PC-9 (cell line): ENCODE data around the gene DRAM2. TPM values are rescaled to one million over a fixed set of nuclear protein-coding genes. Genes with fewer than 3 reads are reported as not detected.

Experiments
- BruUV-seq: library from RNA; stranded (reverse); fragments of 400-500 nt; replicated peaks from 2 replicates; lab custom pipeline; 2021; lab: Mats Ljungman, UMichigan
- CTCF ChIA-PET: fragments of 300-600 bp; sonication (Branson Sonifier 250); formaldehyde crosslinking; loops from one replicate; lab custom pipeline; 2022; ENCODE audit warnings: antibody characterized with exemption; lab: Charles Lee
- POLR2A ChIA-PET: fragments of 300-600 bp; sonication (Branson Sonifier 250); formaldehyde crosslinking; loops from one replicate; lab custom pipeline; 2022; ENCODE audit warnings: antibody characterized with exemption; ENCODE audit not compliant: unreplicated experiment; lab: Charles Lee
- DNase-seq, 2 experiments: peaks; one replicate each; pipeline versions ENCODE4 v3.0.0 to v3.0.0-alpha.2; 2015 to 2022; ENCODE audit warnings: mixed read lengths in 1 of 2
- H2AFZ ChIP-seq: fragments of 200-600 bp; sonication (generic); 2 replicates; pipeline ENCODE4 v1.8.1; 2017; ENCODE audit warnings: antibody characterized with exemption
- H3F3A ChIP-seq: fragments of 200-600 bp; sonication (generic); 2 replicates; pipeline ENCODE4 v1.8.1; 2017; ENCODE audit warnings: antibody characterized with exemption, mild to moderate bottlenecking, low read depth; ENCODE audit not compliant: insufficient read depth
- H3K27ac ChIP-seq: fragments of 200-600 bp; sonication (generic); 2 replicates; pipeline ENCODE4 v1.6.1; 2016; ENCODE audit warnings: mixed run types
- H3K27me3 ChIP-seq: fragments of 200-600 bp; sonication (generic); 2 replicates; pipeline ENCODE4 v1.6.1; 2016; ENCODE audit warnings: low read depth, mixed run types; ENCODE audit not compliant: insufficient read depth
- H3K36me3 ChIP-seq: fragments of 200-600 bp; sonication (generic); 2 replicates; pipeline ENCODE4 v1.6.1; 2016; ENCODE audit warnings: low read depth, mixed run types
- H3K4me1 ChIP-seq: fragments of 200-600 bp; sonication (generic); replicated peaks from 2 replicates; pipeline ENCODE4 v1.6.1; 2016; ENCODE audit warnings: mixed run types; ENCODE audit not compliant: insufficient read depth
- H3K4me2 ChIP-seq: fragments of 200-600 bp; sonication (generic); 2 replicates; pipeline ENCODE4 v1.6.1; 2017; ENCODE audit warnings: mixed run types
- H3K4me3 ChIP-seq: fragments of 200-600 bp; sonication (generic); 2 replicates; pipeline ENCODE4 v1.6.1; 2016; ENCODE audit warnings: mixed run types
- H3K79me2 ChIP-seq: fragments of 200-600 bp; sonication (generic); 2 replicates; pipeline ENCODE4 v1.6.1; 2017; ENCODE audit warnings: low read depth, mixed run types
- H3K9me2 ChIP-seq: fragments of 200-600 bp; sonication (generic); 2 replicates; pipeline ENCODE4 v1.8.1; 2017; ENCODE audit warnings: mild to moderate bottlenecking; ENCODE audit not compliant: insufficient read depth
- H3K9me3 ChIP-seq: fragments of 200-600 bp; sonication (generic); 2 replicates; pipeline ENCODE4 v1.8.1; 2016; ENCODE audit warnings: low read depth; ENCODE audit not compliant: insufficient read depth
- H4K20me1 ChIP-seq: fragments of 200-600 bp; sonication (generic); 2 replicates; pipeline ENCODE4 v1.8.1; 2017; ENCODE audit not compliant: insufficient read depth
- CTCF ChIP-seq: fragments of 200-600 bp; sonication (generic); conservative IDR thresholded peaks from 2 replicates; pipeline ENCODE4 v1.6.1; 2017; ENCODE audit warnings: mixed run types, antibody characterized with exemption, mild to moderate bottlenecking, moderate library complexity
- EZH2 ChIP-seq: fragments of 200-600 bp; sonication (generic); IDR thresholded peaks from 2 replicates; pipeline ENCODE4 v1.8.0; 2017; ENCODE audit warnings: antibody characterized with exemption, low read depth
- intact Hi-C: fragments of 100-400 bp; cut with micrococcal nuclease; formaldehyde crosslinking; loops from one replicate; pipeline ENCODE4 v1.10.0; 2022; ENCODE audit not compliant: unreplicated experiment
- total RNA-seq: library from RNA; stranded (reverse); gene quantifications from 2 replicates; pipeline ENCODE4 v1.2.3, GENCODE V29; 2021

DRAM2 gene
- total RNA-seq, 1 experiment from 2014 or later = 37.9 TPM

- ChIA-PET CTCF (no interaction called here), POLR2A (no interaction called here)
- Histone ChIP-seq H3K27me3 (no peaks in the 10 kb centered on the region), H3K4me1 (no peaks in the 10 kb centered on the region), H3K4me3 (no peak overlapping the region), H4K20me1 (peaks cover 5% of the 10 kb centered on the region; the same call in 1 of the 2 replicates), H3K9me3 (no peaks in the 10 kb centered on the region), H3K4me2 (no peak overlapping the region), H3K36me3 (peaks cover 37% of the 10 kb centered on the region), H3K79me2 (peaks cover 6% of the 10 kb centered on the region; the same call in 1 of the 2 replicates), H2AFZ (no peak overlapping the region), H3F3A (no peaks in the 10 kb centered on the region; the same call in 1 of the 2 replicates), H3K27ac (no peak overlapping the region), H3K9me2 (no peaks in the 10 kb centered on the region)
- no TSS peak for BruUV-seq
- intact Hi-C loops = no loop called here
- no peak for DNase-seq
- TF ChIP-seq CTCF = no peak
- TF ChIP-seq EZH2 = no peak
Measured at GRCh38 chr1:111161843-111162487, 22.1 kb upstream of the DRAM2 start.

- H4K20me1 ChIP-seq = peaks cover 18% of the 10 kb centered on the region; the same call in 1 of the 2 replicates
- H2AFZ ChIP-seq = no peak overlapping the region
- ChIA-PET CTCF (no interaction called here), POLR2A (no interaction called here)
- peaks cover 48% of the 10 kb centered on the region for H3K36me3 ChIP-seq
- no peaks in the 10 kb centered on the region for H3K9me3 ChIP-seq
- no peaks in the 10 kb centered on the region for H3K9me2 ChIP-seq
- no peak for DNase-seq
- peaks cover 38% of the 10 kb centered on the region for H3K79me2 ChIP-seq
- H3K4me1 ChIP-seq = no peaks in the 10 kb centered on the region
- intact Hi-C loops = no loop called here
- TF ChIP-seq CTCF (no peak), EZH2 (no peak)
- no peak overlapping the region for H3K4me2 ChIP-seq
- H3K27ac ChIP-seq = no peak overlapping the region
- no peaks in the 10 kb centered on the region for H3K27me3 ChIP-seq
- BruUV-seq = no TSS peak
- H3F3A ChIP-seq = peaks cover 10% of the 10 kb centered on the region; the same call in 1 of the 2 replicates
- H3K4me3 ChIP-seq = no peak overlapping the region
Measured at GRCh38 chr1:111157431-111157830, 17.5 kb upstream of the DRAM2 start.

GRCh38 chr1:111154021-111154999 is 14.4 kb upstream of the DRAM2 start:
- intact Hi-C loops = no loop called here

More at GRCh38 chr1:111154021-111154999, 14.4 kb upstream of the DRAM2 start:
- ChIA-PET CTCF (no interaction called here), POLR2A (no interaction called here)
- H3K4me2 ChIP-seq = no peak overlapping the region
- H3K9me2 ChIP-seq = no peaks in the 10 kb centered on the region
- H3K27me3 ChIP-seq = no peaks in the 10 kb centered on the region
- H3K79me2 ChIP-seq = peaks cover 56% of the 10 kb centered on the region
- H3K4me3 ChIP-seq = no peak overlapping the region
- no peak overlapping the region for H3K27ac ChIP-seq
- TF ChIP-seq EZH2 (no peak), CTCF (no peak)
- peaks cover 17% of the 10 kb centered on the region; the same call in 1 of the 2 replicates for H4K20me1 ChIP-seq
- H3K4me1 ChIP-seq = no peaks in the 10 kb centered on the region
- no peak for DNase-seq
- peaks cover 50% of the 10 kb centered on the region for H3K36me3 ChIP-seq
- H3K9me3 ChIP-seq = no peaks in the 10 kb centered on the region
- H2AFZ ChIP-seq = no peak overlapping the region
- peaks cover 10% of the 10 kb centered on the region; the same call in 1 of the 2 replicates for H3F3A ChIP-seq
- no TSS peak for BruUV-seq
